A549 (cell line): ENCODE data around the gene TMEM132D.

ENCODE experiments used
- CHD2 ChIP-seq: fragments of 150-350 bp; IDR thresholded peaks from 2 replicates; pipeline ENCODE4 v1.6.1; 2014; ENCODE audit warnings: low read length; ENCODE audit not compliant: partially characterized antibody
- EP300 ChIP-seq, 2 experiments: fragments of >200 bp; sonication (Bioruptor Twin); formaldehyde crosslinking; IDR thresholded peaks; 2 replicates in 1 of 2; 3 replicates in 1 of 2; pipeline ENCODE4 v1.6.1; 2016 to 2017
- MAFK ChIP-seq: fragments of 450-650 bp; IDR thresholded peaks from 2 replicates; pipeline ENCODE4 v1.6.1; 2014; ENCODE audit not compliant: partially characterized antibody
- MYC ChIP-seq: IDR thresholded peaks from 2 replicates; pipeline ENCODE4 v1.6.1; 2012; ENCODE audit warnings: mild to moderate bottlenecking, inconsistent platforms, low read length, improper control_type of control experiment, borderline replicate concordance
- POLR2A ChIP-seq: IDR thresholded peaks from 2 replicates; pipeline ENCODE4 v1.6.1; 2012; ENCODE audit warnings: mild to moderate bottlenecking, low read length
- RFX5 ChIP-seq: fragments of 450-650 bp; IDR thresholded peaks from 2 replicates; pipeline ENCODE4 v1.7.1; 2014; ENCODE audit warnings: antibody characterized with exemption, mild to moderate bottlenecking, moderate library complexity
- ZFP36 ChIP-seq: fragments of 450-650 bp; IDR thresholded peaks from 2 replicates; pipeline ENCODE4 v1.6.1; 2014; ENCODE audit warnings: borderline replicate concordance; ENCODE audit not compliant: partially characterized antibody
- TF ChIP-seq, protein P1 (sequence below): fragments of >200 bp; sonication (Bioruptor Twin); formaldehyde crosslinking; IDR thresholded peaks from 3 replicates; pipeline ENCODE4 v1.5.1; 2016
- TF ChIP-seq, protein P2 (sequence below): IDR thresholded peaks from 2 replicates; pipeline ENCODE4 v1.6.1; 2012

DNA sequence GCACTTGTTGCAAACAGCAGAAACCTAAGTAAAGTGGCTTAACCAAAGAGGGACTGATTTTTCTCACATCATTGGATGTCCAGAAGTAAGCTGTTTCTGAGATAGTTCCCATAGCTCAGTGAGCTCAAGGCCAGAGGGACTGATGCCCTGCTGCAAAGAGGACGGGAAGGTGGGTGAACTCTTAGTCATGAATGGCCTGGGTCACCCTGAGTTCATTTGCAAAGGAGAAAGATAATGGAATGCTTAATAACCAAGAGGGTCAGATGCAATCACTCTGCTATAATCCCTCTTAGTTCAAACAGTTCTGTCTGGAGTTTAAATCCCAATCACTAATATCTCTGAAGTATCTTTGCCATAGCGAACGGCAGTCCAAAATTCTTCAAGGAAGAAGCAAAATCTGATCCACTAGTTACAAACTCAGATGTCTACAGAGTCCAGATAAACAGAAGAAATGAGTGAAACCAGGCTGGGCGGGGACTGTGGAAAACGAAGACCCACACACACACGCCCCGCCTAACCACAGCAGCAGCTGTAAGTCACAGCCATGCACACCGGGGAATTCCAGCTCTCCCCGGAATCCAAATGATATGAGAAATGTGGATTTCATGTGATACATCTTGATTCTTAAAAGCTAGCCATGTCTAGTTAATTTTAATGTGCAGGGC lies 289.5 kb downstream of the TMEM132D start:
- TF ChIP-seq POLR2A = no peak
- TF ChIP-seq, protein P1, sequence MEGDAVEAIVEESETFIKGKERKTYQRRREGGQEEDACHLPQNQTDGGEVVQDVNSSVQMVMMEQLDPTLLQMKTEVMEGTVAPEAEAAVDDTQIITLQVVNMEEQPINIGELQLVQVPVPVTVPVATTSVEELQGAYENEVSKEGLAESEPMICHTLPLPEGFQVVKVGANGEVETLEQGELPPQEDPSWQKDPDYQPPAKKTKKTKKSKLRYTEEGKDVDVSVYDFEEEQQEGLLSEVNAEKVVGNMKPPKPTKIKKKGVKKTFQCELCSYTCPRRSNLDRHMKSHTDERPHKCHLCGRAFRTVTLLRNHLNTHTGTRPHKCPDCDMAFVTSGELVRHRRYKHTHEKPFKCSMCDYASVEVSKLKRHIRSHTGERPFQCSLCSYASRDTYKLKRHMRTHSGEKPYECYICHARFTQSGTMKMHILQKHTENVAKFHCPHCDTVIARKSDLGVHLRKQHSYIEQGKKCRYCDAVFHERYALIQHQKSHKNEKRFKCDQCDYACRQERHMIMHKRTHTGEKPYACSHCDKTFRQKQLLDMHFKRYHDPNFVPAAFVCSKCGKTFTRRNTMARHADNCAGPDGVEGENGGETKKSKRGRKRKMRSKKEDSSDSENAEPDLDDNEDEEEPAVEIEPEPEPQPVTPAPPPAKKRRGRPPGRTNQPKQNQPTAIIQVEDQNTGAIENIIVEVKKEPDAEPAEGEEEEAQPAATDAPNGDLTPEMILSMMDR = no peak
- no peak for TF ChIP-seq MYC
- no peak for TF ChIP-seq RFX5
- TF ChIP-seq MAFK = no peak
- TF ChIP-seq, protein P2, sequence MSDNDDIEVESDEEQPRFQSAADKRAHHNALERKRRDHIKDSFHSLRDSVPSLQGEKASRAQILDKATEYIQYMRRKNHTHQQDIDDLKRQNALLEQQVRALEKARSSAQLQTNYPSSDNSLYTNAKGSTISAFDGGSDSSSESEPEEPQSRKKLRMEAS = no peak
- no peak for TF ChIP-seq ZFP36
- TF ChIP-seq EP300 (IDR thresholded peaks at IDR 0.05) = no peak
- TF ChIP-seq CHD2 = no peak
